Non-pigmented ciliary epithelial cell (primary cell): ENCODE results near the gene PIP4K2A.
"Not testable (repeated sequence)": the region's sequence is repeated elsewhere in the genome, so short reads cannot be mapped to it uniquely, and the experiment has no call there.

Source experiments
- DNase-seq: peaks from one replicate; pipeline ENCODE4 v3.0.0-alpha.2; 2010; ENCODE audit warnings: low read depth

The PIP4K2A gene

DNA sequence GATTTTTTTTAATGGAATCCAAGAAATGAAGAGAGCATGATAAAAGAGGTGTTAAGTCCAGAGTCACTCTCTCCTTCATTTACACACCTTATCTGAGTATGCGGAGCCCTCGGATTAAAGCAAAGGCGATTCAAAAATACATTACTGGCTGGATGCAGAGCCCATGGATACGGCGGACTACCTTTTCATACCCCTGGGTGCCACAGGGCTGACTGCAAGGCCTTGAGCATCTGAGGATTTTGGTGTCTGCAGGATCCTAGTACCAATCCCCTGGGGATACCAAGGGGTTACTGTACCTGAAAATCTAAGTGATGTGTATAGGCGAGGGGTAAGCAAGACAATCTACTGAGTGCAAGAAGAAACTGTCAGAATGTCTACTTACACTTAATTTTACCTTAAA, 20.5 kb downstream of the PIP4K2A start:
- no peak for DNase-seq

DNA sequence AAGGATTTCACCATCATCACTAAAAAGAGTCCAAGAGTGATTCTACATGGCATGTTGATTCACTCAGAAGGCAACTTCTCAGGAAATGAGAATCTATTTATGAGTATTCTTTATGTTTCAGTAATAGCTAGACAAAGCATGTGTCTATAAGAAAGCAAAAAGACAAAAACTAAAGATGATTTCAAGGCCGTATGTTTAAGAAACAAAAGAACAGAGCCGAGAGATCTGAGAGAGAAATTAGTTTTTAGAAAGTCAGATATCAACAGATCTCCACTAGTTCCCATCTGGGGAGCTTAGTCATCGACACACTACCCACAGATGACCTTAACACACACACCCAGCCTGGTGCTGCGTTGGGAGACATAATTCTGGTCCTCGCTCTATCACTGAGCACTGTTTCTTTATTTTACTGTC, 21.0 kb downstream of the PIP4K2A start:
- DNase-seq = peak; percentile 56

DNA sequence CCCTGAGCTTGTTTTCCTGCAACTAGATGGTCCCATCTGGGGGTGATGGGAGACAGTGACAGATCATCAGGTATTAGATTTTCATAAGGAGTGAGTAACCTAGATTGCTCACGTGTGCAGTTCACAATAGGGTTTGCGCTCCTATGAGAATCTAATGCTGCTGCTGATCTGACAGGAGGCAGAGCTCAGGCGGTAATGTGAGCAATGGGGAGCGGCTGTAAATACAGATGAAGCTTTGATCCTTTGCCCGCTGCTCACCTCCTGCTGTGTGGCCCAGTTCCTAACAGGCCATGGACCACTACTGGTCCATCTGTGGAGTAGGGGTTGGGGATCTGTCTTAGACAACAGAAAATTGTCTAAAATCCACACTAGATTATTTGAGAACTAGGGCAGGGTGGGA, 22.3 kb downstream of the PIP4K2A start:
- not testable (repeated sequence) for DNase-seq

DNA sequence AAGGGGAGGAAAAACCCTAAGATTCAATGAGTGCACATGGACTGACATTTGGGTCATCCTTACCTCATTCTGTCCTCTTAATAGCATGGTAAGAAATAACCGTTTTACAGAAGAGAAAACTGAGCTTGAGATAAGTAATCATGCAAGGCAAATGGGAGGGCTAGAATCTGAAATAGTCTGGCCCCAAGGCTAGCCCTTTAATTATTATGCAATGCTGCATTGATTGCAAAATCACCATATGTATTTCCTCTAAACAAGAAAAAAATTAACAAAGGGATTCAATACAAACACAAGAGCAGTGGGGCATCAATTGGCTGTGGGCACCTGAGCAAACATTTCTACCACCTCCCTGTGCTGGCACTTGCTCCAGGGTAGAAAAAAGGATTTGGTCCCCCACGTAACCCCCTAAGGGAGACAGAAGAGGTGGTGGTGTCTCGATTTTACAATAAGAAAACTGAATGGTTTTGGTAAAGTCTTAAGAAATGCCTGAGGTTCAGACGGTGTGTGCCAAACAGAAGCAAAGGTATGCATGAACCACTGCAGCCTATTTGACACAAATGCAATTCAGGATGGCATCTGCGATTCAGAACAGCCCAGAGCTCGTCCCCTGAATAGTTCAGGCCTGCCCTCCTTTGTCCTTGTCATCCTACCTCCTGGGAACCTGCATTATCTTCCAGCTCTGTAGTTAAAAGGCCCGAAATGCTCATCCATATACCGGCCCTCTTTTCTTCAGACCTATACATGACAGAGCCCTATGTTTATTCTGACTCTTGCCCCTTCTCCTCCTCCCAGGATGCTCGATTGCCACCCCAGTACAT, 23.6 kb downstream of the PIP4K2A start:
- DNase-seq = no peak

DNA sequence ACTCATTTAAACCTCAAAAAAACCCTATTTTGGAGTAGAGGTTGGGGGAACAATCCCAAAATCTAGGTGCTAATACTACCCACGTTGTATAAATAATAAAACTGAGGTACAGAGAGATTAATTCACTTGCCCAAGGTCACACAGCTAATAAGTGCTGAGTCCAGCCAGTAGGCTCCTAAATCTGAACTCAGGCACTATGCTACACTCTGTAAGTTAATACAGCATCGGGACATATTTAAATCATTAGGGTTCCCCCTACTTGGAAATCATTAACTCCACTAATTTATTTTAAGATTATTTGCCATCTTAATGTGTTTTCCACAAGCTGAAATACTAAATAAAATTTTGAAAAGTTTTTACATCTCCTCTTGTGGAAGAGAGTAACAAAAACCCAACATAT, 24.2 kb downstream of the PIP4K2A start:
- DNase-seq = no peak

DNA sequence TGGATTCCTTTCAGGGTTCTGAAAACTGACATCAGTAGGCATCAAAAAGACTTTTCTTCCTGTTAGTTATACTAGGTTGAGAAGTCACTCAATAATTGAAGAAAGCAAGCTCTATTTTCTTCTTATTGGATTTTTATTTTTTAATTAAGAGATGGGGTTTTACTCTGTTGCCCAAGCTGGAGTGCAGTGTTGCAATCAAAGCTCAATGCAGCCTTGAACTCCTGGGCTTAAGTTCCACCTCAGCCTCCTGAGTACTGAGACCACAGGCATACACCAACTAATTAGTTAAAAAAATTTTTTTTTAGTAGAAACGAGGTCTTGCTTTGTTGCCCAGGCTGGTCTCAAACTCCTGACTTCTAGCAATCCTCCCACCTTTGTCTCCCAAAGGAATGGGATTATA, 28.0 kb downstream of the PIP4K2A start:
- DNase-seq = no peak

DNA sequence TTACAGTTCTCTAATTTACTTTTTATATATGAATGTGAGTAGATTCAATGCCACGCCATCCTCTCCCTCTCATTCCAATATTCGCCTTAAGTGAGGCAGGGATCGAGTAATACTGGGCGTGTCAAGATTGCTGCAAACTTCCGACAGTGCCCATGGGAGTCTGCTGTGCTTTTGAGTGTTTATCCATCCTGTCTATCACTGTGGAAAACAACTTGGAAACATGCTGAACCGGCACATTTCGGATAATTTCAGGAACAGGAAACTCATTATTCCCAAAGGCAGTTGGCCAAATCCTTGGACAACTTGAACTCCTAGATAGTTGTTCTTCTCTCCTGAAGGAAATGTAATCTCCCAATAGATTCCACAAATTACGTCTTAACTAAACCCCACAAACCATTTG, 28.5 kb downstream of the PIP4K2A start:
- DNase-seq = no peak

DNA sequence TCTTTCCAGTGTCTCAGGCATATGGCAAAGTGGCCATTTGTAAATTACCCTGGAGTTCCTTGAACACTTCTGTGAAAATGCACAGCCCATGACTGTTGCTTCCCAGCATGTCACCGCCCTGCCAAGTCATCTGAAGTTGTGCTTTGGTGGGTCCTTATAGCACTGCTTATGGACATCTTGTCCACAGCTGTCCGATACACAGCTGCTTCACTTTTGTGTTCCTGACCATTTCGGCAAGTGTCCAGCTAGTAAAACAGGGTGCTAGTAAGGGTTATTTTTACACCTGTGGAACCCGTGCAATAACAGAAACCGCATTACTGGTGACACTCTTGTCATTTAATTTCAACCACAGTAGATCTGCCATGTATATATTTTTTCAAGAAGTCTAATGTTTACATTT, 29.7 kb downstream of the PIP4K2A start:
- no peak for DNase-seq

DNA sequence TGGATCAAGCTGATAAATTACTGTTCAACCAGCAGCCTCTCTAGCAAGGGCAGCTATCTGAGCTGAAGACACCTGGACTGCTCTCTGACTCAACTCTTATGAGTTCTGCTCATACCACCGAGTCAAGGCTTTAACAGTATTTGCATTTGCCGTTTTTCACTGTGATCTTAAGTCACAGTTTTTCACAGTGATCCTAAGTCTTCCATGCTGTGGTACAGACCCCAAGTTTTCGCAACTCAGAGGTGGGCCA, 31.3 kb downstream of the PIP4K2A start:
- DNase-seq = no peak

DNA sequence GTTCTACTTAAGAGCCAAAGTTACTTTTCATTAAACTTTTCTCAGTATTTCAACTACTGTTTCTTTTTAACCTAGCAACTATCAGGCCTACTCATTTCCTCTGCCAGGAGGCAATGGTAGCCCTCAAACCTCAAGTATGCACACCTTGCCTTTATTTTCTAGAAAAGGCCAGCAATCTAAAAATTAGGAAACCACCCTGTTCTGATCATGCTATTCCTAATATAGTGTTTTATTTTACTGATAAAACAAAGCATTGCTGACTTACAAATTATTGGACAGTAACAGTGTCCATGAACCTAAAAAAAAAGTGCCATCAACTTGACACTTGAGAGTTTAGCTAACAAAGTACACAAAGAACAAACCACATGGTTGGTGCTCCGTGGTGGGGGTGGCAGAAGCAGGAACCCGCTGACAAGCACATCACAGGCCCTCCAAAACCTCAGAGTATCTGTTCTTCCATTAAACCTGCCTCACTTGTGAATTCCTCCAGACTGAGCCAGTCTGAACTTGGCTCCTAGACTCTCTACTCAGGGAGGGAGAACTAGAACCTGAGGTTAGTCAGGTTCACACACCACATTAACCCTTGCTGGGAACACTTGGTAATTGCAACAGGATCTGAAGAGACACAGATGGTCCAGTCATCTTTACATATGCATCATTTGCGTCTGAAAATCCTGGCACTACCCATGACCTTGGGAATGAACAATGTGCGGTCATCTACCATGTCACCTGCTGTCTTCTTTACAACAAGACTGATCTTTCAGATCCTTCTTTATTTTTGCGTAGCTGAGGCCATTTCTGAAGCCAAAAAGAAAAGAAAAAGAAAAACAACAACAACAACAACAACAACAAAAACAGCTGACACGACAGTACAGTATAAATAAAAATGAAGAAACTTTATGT, 31.9 kb downstream of the PIP4K2A start:
- DNase-seq = no peak

DNA sequence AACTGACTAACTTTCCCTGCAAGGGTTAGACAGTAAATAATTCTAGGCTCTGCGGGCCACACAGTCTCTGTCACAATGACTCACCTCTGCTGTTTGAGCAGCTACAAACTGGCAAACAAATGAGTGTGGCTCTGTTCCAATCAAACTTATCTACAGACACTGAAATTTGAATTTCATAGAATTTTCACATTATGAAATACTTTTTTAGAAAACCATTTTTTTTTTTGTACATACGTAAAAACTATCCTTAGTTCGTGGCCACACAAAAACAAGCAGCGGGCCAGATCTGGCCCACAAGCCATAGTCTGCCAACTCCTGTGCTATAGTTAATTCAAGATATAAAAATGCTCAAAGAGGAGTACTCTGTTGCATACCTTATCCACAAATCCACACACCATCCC, 32.6 kb downstream of the PIP4K2A start:
- no peak for DNase-seq

DNA sequence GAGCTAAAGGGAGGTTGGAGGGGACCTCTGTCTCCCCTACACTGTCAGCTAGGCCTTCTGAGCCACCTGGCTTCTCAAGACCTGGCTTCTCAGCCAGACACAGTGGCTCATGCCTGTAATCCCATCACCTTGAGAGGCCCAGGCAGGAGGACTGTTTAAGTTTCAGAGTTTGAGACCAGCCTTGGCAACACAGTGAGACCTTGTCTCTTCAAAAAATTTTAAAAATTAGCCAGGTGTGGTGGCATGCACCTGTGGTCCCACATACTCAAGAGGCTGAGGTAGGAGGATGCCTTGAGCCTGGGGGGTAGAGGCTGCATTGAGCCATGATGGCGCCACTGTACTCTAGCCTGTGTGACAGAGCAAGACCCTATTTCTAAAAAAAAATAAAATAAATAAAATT, 33.1 kb downstream of the PIP4K2A start:
- DNase-seq = no peak

DNA sequence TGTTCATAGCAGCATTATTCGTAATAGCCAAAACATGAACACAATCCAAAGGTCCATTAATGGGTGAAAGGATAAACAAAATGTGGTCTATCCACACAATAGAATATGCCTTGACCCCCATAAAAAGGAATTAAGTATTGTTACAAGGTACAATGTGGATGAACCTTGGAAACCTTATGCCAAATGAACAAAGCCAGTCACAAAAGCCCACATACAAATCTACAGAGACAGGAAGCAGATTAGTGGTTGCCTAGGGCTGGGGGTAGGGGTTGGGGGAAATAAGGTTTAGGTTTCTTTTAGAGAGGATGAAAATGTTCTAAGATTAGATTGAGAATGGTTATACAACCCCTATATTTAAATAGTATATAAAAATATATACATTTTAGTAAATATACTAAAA, 34.8 kb downstream of the PIP4K2A start:
- DNase-seq = no peak

DNA sequence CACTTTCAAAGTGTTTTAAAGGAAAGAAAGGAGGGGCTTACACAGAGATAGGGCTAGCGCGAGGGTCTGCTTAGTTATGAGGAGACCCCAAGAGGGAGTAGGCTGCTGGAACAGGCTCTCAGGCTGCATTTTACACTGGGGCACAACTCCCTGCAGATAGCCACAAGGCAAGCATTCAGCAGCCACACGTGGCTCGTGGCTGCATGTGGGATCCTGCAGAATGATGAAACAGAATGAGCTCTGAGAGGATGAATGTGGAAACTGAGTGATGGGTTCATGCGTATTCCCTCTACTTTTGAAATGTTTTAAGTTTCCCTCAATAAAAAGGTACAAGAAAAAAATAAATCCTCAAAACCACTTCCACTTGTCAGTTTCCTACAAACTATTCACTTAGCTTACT, 37.0 kb downstream of the PIP4K2A start:
- no peak for DNase-seq

DNA sequence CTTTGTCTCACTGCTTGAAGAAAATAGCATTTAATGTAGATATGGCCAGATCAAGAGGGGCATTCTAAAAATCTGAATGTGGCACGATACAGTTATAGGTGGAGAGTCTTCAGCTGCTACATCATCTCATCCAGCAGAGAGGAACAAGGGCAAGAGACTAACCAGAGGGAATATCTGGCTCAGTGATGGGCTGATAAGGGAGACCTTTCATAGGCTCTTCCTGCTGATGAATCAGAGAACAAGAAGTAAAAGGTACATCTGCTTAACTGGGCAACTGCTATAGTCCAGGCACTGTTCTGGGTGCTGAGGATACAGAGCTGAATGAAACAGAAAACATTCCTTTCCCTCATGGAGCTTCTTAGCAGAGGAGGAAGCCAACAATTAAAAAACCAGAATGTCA, 37.9 kb downstream of the PIP4K2A start:
- DNase-seq = no peak

DNA sequence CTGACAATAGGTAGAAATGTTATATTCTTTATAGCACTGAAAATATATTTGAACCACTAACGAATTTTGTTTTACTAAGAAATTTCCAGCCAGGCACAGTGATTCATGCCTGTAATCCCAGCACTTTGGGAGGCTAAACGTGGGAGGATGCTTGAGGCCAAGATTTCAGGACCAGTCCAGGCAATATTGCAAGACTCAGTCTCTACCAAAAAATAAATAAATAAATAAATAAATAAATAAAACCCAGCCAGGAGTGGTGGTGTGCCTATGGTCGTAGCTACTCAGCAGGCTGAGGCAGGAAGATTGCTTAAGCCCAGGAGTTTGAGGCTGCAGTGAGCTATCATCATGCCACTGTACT, 39.8 kb downstream of the PIP4K2A start:
- no peak for DNase-seq

DNA sequence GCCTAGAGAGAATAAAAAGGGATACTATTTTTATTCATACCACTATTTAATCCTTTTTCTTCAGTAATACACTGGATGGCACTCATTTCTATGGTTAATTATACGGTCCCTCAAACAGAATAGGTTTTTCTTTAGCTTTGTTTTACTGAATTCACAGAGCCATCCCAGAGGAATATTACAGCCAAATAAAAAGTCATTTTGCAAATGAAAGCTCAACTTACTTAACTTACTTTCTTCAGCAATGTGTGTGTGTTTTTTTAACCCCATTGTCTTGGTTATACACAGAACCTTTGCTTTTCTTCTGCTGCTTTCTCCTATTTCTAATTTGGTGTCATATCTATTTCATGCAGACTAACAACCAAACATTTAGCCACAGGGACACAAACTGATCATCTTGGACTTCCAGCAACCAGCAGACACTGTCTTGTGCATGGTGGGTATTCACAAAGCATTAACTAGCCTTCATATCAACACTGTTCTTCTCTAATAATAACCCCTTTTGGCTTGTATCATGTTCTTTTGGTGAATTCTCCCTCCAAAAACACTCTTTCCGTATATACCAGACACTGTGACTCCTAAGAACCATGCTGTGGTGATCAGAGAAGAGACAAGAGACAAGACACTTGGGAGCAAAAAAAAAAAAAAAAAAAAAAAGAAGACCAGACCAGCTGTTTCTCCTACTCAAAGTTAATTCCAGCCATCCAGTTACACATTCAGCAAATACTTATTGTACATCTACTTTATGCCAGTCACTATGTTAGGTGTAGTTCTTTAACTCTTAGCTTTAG, 40.4 kb downstream of the PIP4K2A start:
- no peak for DNase-seq

DNA sequence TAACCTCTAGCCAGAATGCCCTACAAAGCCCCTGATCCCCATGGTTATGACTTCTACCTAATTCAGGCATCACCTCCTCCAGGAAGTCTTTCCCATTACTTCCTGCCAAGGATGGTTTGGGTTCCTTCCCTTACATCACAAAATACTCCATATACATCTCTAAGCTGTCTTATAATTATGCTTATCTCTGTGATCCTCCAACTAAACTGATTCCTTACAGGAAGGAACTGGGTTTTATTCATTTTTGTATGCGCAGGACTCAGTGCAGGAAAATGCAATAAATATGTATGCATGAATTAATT, 41.3 kb downstream of the PIP4K2A start:
- DNase-seq = no peak

DNA sequence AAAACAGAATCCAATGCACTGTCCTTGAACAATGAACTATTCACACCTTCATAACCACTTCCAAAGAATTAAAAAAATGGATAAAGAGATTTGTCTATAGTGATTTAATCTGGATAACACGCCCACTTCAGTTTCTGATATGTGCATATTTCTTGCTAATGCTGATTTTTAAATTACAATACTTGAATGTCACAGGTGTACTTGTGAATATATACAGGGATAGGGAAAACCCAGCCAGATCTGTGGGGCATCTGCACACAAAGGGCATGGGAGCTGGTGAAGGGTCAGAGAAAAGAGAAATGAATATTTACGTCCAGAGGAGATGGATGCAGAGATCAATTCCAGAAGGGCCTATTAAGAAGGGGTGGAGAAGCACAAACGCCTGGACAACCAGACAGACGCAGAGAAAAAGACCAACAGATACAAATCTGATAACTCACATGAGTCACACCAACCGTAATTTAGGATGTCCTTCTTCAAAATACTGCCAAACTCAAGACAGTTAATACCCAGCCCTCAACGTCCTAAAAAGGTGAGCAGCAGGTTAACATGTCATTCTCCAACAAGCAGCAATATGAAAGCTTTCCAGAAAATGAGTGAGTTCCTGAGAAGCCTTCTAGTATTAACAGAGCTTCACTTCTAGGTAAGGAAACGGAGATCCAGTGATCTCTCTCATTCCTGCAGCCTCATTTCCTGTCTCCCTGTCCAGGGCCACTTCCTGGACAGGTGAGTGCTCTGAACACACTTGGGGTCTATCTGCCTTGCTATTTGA, 41.9 kb downstream of the PIP4K2A start:
- no peak for DNase-seq

DNA sequence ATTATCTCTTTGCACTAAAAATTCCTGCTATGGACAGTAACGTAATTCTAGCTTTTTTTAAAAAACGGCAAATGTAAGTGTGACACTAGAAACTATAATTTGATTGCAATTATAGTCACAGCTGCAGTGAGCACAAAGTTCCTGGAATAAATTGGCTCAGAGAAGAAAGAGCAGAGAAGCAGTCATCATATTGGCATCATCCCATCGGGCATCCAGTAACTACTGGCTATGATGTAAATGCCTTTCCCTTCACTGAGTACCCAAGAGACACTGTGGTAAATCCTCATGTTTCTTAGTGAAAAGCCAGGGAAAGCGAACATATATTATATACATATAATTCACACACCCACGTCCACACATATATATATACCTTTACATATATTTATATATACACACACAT, 43.6 kb downstream of the PIP4K2A start:
- no peak for DNase-seq

DNA sequence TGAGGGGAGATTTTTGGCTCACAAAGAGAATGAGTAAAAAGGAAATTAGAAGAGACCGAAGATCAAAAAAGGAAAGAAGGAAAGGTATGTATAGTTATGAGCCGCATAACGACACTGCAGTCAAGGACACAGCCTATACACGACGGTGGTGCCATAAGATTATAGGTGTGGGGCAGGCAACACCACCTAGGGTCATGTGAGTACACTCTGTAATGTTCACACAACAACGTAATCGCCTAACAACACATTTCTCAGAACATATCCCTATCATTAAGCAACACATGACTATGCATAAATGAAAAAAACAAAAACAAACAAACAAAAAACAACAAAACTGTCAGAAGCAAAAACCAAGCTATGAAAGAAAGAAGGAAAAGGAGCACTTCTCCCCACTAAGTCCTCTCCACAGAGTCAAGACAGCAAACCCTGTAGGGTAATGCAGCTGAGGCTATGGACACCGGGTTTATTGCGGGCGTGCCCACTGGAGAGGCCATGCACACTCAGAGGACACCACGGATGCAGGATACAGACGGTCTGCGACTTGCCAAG, 45.1 kb downstream of the PIP4K2A start:
- DNase-seq = no peak

DNA sequence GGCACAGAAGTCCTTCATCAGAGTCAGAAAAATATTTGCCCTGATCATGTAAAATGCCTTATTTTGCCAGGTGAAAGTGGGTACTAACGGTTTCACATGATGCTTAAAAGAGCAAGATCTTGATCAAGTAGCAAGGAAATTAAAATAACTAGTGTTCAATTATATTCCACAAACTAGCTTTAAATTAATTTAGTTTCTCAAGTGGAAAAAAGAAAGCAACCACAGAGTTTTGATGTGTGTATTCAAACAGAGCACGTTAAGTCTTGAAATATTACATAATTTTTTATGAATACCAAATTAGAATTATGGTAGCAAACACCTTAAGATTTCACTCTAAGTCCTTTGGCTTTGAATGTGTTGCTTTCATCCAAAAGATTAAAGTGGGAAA, 47.3 kb downstream of the PIP4K2A start:
- no peak for DNase-seq
